Heart left ventricle (tissue), 13 donors: Measurements from ENCODE around the gene ALCAM.
"Not testable (repeated sequence)": the region's sequence is repeated elsewhere in the genome, so short reads cannot be mapped to it uniquely, and the experiment has no call there.

Source experiments
- CTCF ChIP-seq, 12 donors: fragments of 200-600 bp; sonication (generic) in 4 of 12; IDR thresholded peaks; one replicate each; pipeline versions ENCODE4 v1.5.0 to v1.8.0; 2018 to 2022; ENCODE audit warnings: antibody characterized with exemption in 12 of 12, mild to moderate bottlenecking in 5 of 12
- POLR2A ChIP-seq, 2 donors: fragments of 450-650 bp; IDR thresholded peaks; one replicate each; pipeline ENCODE4 v1.6.1; 2017; ENCODE audit warnings: antibody characterized with exemption in 2 of 2, mild to moderate bottlenecking in 2 of 2, moderate library complexity in 2 of 2
- donor health status: ischemic (EF 13 %, LVEDD 7.1; RV severe dilation, severe dysfunction).
- donor health status: DM: no; HTN: yes; CAD: no.
- donor health status: DM: no; HTN: no; CAD: no.
- donor health status: ischemic (EF 25% LVEDD 6.9; RV normal size, moderate dysfunction).
- donor health status: ischemic (EF 25% LVEDD 5.7; RV mildly dilated, moderate dysfunction).
- donor health status: ischemic (EF 35%, LVEDD 5.7; RV mildly dilated, moderate dysfunction).
- donor health status: nonischemic (EF 11% LVEDD 7.7; RV severe dilation, severe dysfunction).
- donor health status: DM: yes; HTN: yes; CAD: no.
- donor health status: PGD.
- donor health status: ischemic (EF 29% LVEDD 5.4; RV normal size, mild dysfunction).
- donor health status: nonischemic (EF 23%, LVEDD 6.1; RV moderate dilation, normal function).

GRCh38 chr3:105389759-105390158 lies 23.1 kb downstream of the ALCAM start:
- TF ChIP-seq CTCF, POLR2A (IDR thresholded peaks at IDR 0.05): not testable (repeated sequence)
